SW 1271 (cell line): ENCODE measurements around the gene WAPL.
"Not testable (repeated sequence)": the region's sequence is repeated elsewhere in the genome, so short reads cannot be mapped to it uniquely, and the experiment has no call there.

Source experiments
- DNase-seq, 2 experiments: peaks; one replicate each; lab custom pipeline; 2025; lab: John Stamatoyannopoulos, UW

The WAPL gene

GRCh38 chr10:86521678-86522509 lies at the start of gene WAPL:
Gene WAPL, minus strand, starts transcription at chr10:86521792. Its CDS starts 3,723 bp downstream, at chr10:86518069.
- DNase-seq: peak; percentile 60 to 77

GRCh38 chr10:86569335-86569734 lies 47.7 kb upstream of the WAPL start:
- no peak for DNase-seq

DNA sequence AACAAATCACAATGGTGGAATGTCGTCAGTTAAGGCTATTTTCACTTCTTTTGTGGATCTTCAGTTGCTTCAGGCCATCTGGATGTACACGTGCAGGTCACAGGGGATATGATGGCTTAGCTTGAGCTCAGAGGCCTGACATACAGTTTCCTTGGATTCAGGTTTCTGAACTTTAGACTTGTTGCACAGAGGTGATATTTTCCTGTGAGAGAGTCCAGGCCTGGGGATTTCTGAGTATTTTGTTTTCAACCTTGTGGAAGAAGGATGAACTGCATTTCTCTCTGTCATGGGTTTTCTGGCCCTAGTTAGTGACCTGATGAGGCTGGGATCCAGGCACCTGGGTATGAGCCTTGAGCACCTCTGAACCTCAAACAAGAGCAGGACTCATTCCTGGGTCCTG lies 44.9 kb upstream of the WAPL start:
- DNase-seq: not testable (repeated sequence)

GRCh38 chr10:86563338-86563737 lies 41.7 kb upstream of the WAPL start:
- not testable (repeated sequence) for DNase-seq

DNA sequence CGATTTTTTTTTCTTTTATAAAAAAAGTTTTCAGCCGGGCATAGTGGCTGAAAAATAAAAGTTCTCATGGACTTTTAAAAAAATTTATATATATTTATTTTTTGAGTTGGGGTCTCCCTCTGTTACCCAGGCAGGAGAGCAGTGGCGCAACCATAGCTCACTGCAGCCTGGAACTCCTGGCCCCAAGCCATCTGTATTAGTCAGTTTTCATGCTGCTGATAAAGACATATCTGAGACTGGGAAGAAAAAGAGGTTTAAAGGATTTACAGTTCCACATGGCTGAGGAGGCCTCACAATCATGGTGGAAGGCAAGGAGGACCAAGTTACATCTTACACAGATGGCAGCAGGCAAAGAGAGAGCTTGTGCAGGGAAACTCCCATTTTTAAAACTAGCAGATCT lies 37.1 kb upstream of the WAPL start:
- DNase-seq: not testable (repeated sequence)

DNA sequence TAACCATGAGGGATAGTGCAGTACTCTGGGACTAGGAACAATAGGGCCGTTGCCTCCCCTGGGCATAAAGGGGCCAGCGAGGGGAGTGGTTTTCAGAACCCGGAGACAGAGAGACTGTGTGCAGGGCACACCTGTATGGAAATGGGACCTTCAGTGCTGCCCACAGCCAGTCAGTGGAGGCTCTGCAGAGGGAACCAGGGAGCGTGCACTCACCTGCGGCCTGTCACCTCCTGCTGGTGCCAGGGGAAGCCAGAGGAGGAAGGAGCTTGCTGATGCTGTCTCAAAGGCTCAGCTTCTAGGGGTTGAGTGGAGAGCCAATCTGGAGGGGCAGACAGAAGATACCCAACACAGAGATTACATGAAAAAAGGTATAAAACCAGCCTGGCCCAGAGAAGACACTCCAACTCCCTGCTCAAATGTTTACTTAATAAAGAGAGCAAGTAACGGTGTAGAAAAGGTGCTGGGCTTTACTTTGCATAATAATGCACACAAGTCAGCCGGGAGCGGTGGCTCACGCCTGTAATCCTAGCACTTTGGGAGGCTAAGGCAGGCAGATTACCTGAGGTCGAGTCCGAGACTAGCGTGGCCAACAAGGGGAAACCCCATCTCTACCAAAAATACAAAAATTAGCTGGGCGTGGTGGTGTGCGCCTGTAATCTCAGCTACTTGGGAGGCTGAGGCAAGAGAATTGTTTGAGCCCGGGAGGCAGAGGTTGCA lies 35.5 kb upstream of the WAPL start:
- DNase-seq: no peak

- DNase-seq: no peak
These were observed 34.9 kb upstream of the WAPL start for GRCh38 chr10:86556532-86556931.

DNA sequence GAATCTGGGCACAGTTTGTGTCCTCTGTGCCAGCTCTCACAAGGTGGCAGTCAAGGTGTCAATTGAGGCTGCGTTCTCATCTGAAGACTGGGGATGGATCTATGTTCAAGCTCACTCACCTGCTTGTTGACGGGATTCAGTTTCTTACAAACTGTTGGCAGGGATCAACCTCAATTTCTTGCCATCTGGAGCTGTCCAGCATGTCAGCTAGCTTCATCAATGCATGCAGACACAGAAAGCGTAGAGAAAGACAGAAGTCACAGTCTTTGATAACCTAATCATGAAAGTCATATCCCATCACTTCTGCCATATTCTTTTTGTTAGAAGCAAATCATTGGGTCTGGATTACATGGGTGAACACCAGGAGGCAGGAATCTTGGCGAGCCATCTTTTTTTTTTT lies 32.0 kb upstream of the WAPL start:
- no peak for DNase-seq

DNA sequence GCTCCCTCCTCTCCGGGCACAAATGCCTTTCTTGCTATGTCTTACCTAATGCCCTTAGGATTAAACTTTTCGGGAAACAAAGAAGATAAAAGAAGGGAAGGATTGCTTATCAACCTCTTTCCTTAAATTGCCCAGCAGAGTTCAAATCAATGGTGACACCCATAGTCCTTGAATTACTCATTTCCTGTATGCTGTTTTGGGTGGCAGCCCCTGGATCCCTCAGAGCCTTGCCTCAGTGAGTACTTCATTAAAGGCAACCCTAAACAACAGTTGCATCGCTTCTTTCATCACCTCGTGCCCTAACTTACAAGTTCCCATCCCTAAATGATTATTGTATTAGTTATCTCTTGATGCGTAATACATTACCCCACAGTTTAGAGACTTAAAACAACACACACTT lies 31.6 kb upstream of the WAPL start:
- DNase-seq: no peak

DNA sequence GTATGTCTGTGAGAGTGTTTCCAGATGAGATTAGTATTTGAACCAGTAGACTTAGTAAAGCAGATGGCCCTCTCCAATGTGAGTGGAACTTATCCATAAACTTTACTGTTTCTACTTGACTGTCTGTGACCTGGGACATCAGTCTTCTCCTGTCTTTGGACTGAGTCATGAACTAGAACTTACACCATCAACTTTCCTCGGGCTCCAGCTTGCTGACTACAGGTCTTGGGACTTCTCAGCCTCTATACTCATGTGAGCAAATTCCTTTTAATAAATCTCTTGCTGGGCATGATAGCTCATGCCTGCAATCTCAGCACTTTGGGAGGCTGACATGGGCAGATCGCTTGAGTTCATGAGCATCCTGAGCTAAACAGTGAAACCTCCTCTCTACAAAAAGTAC lies 25.7 kb upstream of the WAPL start:
- no peak for DNase-seq

- DNase-seq: no peak
These were observed 23.5 kb upstream of the WAPL start for GRCh38 chr10:86545101-86545500.

GRCh38 chr10:86540016-86540415 lies 18.4 kb upstream of the WAPL start:
- DNase-seq: no peak

DNA sequence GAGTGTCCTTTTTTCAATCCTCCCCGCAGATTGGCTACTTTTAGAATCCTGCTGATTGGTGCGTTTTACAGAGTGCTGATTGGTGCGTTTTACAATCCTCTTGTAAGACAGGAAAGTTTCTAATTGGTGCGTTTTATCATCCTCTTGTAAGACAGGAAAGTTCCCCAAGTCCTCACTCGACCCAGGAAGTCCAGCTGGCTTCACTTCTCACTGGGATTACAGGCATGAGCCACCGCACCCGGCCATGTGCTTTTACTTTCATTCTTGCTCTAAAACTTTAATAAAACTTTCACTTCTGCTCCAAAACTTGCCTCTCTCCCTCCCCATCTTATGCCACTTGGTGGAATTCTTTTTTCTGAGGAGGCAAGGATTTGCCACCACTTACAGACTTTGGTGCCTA lies 17.0 kb upstream of the WAPL start:
- no peak for DNase-seq

DNA sequence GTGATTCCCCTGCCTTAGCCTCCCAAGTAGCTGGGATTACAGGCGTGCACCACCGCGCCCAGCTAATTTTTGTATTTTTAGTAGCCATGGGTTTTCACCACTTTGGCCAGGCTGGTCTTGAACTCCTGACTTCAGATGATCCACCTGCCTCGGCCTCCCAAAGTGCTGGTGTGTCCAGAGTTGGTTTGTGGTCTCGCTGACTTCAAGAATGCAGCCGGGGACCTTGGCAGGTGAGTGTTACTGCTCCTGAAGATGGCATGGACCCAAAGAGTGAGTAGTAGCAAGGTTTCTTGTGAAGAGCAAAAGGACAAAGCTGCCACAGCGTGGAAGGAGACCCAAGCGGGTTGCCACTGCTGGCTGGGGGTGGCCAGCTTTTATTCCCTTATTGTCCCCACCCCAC lies 16.4 kb upstream of the WAPL start:
- DNase-seq: not testable (repeated sequence)

DNA sequence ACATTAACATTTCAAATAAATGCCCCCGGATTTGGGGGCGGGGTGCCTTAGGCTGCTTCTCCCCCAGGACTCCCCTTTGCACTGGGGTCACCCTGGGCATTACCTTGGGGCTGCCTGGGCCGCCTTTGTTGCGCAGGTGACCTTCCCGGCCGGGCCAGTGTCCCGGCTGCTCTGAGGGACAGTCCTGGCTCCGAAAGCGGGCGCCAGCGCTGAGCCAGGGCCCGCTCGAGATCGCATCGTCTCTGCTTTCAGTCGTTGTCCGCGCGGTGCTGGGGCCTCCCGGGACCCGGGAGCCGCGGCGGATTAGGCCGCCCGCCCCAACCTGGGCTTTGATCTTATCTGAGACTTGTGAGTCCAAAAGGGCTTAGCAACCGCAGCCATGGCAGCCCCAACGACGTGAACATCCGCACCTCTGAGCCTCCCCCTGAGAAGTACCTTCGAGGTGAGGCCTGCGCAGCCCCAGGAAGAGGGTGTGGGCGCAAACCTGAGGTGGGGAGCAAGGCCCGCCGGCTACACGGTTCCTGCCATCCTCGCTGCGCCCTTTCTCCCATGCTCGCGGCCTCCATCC lies 14.8 kb upstream of the WAPL start:
- no peak for DNase-seq

DNA sequence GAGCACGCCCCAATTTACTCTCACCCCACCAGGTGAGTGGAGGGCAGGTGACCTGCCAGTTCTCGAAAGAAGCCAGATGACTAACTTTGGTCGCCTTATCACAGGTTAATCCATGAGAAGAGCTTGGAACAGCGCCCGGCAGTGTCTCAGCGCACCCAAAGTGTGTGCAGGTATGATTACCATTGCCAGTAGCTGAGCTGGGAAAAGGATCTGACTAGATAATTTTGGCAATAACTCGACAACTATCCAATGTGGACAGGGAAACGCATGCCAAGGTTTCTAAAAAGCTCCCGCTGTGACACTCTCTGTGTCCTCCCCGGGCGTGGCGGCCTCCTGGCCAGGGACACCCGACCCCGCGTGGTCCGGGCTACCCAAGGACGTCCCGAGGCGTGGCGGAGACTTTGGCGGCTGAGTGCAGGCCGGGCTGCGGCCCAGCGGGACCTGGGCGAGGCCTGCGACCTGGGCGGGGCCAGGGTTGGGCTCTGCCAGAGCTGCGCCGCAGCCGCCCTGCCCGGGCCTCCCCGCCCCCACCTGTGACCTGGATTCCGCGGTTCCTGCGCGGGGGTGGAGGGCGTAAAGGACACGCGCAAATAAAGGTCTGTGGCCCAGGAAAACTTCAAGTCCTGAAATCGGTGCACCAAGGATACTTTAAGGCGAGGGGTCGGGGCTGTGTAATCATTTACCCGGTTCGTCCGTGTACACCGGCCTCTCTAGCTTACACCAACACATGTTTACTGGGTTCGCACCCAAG lies 13.7 kb upstream of the WAPL start:
- DNase-seq: no peak

DNA sequence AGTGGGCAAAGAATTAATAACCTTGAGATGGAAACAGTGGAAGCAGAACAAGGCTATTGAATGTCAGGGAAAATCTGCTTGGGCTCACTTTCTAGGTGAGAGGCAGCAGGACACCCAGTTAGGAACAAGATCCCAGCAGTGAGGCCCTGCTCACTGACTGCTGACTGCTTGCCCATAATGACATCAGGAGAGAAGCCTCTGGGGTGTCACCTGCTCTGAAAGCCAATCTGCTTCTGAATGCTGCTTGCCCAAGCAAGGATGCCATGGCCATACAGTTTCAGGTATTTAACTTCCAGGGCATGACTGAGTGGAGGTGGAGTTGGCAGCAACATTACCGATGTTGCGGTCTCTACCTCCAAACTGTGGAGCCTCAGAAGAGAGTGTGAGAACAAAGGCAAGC lies 11.7 kb upstream of the WAPL start:
- DNase-seq: no peak

- not testable (repeated sequence) for DNase-seq
These were observed 7.1 kb upstream of the WAPL start for GRCh38 chr10:86528736-86529135.

DNA sequence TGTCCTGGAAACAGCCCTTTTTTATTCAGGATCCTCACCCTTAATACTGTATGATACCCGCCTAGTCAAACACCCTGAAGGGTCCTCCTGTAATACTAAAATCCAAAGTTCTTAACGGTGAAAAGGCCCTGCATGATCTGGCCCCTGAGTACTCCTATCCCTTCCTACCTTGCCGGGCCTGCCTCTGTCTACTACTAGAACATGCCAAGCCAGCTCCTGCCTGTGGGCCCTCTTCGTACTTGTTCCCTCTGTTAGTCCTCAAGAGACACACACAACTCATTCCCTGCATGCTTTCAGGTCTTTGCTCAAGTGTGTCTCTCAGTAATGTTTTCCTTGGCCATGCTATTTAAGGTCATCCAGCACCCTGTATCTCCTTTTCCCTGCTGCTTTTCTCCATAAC lies 5.0 kb upstream of the WAPL start:
- DNase-seq: no peak

DNA sequence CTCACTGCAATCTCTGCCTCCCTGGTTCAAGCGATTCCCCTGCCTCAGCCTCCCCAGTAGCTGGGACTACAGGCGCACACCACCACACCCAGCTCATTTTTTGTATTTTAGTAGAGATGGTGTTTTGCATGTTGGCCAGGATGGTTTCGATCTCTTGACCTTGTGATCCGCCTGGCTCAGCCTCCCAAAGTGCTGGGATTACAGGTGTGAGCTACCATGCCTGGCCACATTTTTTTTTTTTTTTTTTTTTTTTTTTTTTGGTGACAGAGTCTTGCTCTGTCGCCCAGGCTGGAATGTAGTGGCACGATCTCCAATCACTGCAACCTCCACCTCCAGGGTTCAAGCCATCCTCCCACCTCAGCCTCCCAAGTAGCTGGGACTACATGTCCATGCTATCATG lies 4.1 kb upstream of the WAPL start:
- not testable (repeated sequence) for DNase-seq

- DNase-seq: no peak
These were observed 2.8 kb upstream of the WAPL start for GRCh38 chr10:86524225-86524962.

DNA sequence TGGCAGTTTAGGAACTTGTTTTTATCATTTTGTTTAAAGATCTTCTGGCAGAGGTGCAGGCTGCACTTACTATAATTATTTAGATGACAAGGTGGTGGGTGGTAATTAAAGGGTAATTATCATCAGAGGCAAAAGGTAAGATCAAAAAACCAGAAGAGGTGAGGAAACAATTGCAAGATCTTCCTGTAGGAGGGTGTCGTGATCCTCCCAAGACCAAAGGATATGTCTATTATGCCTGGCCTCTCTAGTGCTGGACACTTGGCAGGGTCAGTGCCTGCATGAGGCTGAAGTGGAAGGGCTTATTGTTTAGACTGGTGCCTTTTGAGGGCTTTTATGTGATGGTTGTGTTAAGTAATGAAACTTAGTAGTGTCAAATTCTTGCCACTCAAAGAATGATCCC lies 1.8 kb upstream of the WAPL start:
- peak in 1 of 2 experiments; percentile 13 for DNase-seq
